ENCODE measurements around the gene ERLEC1. TPM values are rescaled to one million over a fixed set of nuclear protein-coding genes. Genes with fewer than 3 reads are reported as not detected.
A peak's percentile ranks its signal among the peaks of the same experiment; 100 is the strongest.

Gene ERLEC1
- total RNA-seq, 1 donor from 2014 or later, result 20.9 TPM

DNA sequence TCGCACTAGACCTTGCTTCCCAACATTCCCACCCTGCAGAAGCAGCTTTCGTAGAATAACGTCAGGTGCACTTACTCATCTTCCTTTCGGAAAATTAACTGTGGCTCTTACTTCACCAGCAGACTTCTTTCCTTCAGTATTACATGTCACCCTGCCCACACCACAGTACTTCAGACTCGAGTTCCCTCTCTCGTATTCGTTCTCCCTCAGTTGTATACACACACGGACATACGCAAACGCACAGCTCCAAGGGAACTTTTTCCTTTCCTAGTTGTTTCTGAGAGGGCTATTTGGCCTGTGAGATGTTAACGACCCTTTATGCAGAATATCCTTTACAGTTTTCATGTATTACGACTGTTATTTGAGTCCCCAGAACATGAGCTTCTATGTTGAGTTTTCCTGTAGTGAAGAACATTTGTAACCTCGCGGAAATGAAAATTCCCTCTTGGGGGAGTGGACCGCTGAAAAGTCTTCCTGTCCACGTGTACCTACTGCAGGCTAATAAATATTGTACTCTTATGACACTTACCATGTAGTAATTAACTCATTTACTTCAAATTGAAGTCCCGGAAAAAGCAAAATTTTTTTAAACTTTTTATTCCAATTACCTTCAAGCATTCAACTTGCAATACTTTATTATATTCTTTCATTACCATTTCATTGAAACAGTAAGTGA is 908 bp downstream of the ERLEC1 start:
- H3K9me3 Mint-ChIP-seq (ENCODE audit: unreplicated experiment), result peaks cover 3% of the 10 kb centered on the region
- H3K27ac Mint-ChIP-seq (ENCODE audit: unreplicated experiment), result peak overlapping the region; percentile 99
- H3K4me3 Mint-ChIP-seq (ENCODE audit: unreplicated experiment), result peak overlapping the region; percentile 92
- no peak for DNase-seq
- TF ChIP-seq, protein P1, sequence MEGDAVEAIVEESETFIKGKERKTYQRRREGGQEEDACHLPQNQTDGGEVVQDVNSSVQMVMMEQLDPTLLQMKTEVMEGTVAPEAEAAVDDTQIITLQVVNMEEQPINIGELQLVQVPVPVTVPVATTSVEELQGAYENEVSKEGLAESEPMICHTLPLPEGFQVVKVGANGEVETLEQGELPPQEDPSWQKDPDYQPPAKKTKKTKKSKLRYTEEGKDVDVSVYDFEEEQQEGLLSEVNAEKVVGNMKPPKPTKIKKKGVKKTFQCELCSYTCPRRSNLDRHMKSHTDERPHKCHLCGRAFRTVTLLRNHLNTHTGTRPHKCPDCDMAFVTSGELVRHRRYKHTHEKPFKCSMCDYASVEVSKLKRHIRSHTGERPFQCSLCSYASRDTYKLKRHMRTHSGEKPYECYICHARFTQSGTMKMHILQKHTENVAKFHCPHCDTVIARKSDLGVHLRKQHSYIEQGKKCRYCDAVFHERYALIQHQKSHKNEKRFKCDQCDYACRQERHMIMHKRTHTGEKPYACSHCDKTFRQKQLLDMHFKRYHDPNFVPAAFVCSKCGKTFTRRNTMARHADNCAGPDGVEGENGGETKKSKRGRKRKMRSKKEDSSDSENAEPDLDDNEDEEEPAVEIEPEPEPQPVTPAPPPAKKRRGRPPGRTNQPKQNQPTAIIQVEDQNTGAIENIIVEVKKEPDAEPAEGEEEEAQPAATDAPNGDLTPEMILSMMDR (IDR thresholded peaks at IDR 0.05; ENCODE audit: partially characterized antibody, unreplicated experiment), result no peak
- H3K36me3 Mint-ChIP-seq (ENCODE audit: unreplicated experiment), result no peaks in the 10 kb centered on the region
- H3K4me1 Mint-ChIP-seq (ENCODE audit: low read depth, unreplicated experiment), result peaks cover 10% of the 10 kb centered on the region
- H3K27me3 Mint-ChIP-seq (ENCODE audit: unreplicated experiment), result peaks cover 2% of the 10 kb centered on the region

DNA sequence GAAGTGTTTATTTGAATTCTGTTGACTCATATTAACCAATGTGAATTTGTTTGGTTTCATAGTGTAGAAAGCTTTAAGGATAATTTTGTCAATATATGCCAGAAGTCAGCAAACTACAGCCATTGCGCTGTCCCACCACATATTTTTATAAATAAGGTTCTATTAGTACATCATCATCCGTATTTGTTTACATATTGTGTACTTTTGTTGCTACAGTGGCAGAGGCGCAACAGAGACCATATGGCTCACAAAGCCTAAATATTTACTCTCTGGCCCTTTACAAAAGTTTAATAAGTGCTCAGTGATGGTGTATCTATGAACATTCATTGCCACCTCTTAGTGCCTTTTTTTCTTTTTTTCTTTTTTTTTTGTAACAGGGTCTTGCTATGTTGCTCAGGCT is 6.4 kb downstream of the ERLEC1 start:
- Mint-ChIP-seq H3K27ac (ENCODE audit: unreplicated experiment) (no peak overlapping the region), H3K4me3 (ENCODE audit: unreplicated experiment) (no peak overlapping the region), H3K27me3 (ENCODE audit: unreplicated experiment) (no peaks in the 10 kb centered on the region), H3K4me1 (ENCODE audit: low read depth, unreplicated experiment) (no peaks in the 10 kb centered on the region), H3K9me3 (ENCODE audit: unreplicated experiment) (no peaks in the 10 kb centered on the region), H3K36me3 (ENCODE audit: unreplicated experiment) (no peaks in the 10 kb centered on the region)
- TF ChIP-seq, protein P1 (IDR thresholded peaks at IDR 0.05; ENCODE audit: partially characterized antibody, unreplicated experiment), result no peak
- DNase-seq, result no peak

DNA sequence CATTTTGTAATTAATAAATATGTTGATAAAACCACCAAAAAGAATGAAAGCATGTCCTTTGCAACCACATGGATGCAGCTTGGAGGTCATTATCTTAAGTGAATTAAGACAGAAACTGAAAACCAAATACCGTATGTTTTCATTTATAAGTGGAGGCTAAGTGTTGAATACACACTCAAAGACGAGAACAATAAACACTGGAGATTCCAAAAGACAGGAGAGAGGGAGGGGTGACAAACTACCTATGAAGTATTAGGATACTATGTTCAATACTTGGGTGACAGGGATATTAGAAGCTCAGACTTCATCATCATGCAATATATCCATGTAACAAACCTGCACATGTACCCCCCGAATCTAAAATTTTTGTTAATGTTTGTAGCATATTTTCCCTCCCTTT is 7.0 kb downstream of the ERLEC1 start:
- H3K27ac Mint-ChIP-seq (ENCODE audit: unreplicated experiment), result no peak overlapping the region
- no peaks in the 10 kb centered on the region for H3K27me3 Mint-ChIP-seq (ENCODE audit: unreplicated experiment)
- H3K36me3 Mint-ChIP-seq (ENCODE audit: unreplicated experiment), result no peaks in the 10 kb centered on the region
- TF ChIP-seq, protein P1 (IDR thresholded peaks at IDR 0.05; ENCODE audit: partially characterized antibody, unreplicated experiment), result no peak
- H3K4me1 Mint-ChIP-seq (ENCODE audit: low read depth, unreplicated experiment), result no peaks in the 10 kb centered on the region
- no peak for DNase-seq
- no peak overlapping the region for H3K4me3 Mint-ChIP-seq (ENCODE audit: unreplicated experiment)
- H3K9me3 Mint-ChIP-seq (ENCODE audit: unreplicated experiment), result no peaks in the 10 kb centered on the region

DNA sequence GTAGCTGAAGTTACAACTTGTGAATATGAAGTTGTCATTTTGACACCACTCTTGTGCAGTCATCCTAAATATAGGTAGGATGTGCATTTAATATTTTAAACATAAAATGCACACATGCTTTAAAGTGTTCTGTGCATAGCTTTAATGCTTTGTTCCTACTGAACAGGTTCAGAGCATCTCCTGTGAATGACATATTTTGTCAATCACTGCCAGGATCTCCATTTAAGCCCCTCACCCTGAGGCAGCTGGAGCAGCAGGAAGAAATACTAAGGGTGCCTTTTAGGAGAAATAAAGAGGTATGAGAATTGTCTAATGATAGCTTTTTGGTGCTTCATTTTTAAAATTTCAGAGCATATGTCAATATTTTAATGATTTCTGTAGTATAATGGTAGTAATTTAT is 14.7 kb downstream of the ERLEC1 start:
- Mint-ChIP-seq H3K4me3 (ENCODE audit: unreplicated experiment) (no peak overlapping the region), H3K27ac (ENCODE audit: unreplicated experiment) (no peak overlapping the region), H3K9me3 (ENCODE audit: unreplicated experiment) (no peaks in the 10 kb centered on the region), H3K4me1 (ENCODE audit: low read depth, unreplicated experiment) (no peaks in the 10 kb centered on the region), H3K36me3 (ENCODE audit: unreplicated experiment) (no peaks in the 10 kb centered on the region), H3K27me3 (ENCODE audit: unreplicated experiment) (no peaks in the 10 kb centered on the region)
- TF ChIP-seq, protein P1 (IDR thresholded peaks at IDR 0.05; ENCODE audit: partially characterized antibody, unreplicated experiment), result no peak
- no peak for DNase-seq

DNA sequence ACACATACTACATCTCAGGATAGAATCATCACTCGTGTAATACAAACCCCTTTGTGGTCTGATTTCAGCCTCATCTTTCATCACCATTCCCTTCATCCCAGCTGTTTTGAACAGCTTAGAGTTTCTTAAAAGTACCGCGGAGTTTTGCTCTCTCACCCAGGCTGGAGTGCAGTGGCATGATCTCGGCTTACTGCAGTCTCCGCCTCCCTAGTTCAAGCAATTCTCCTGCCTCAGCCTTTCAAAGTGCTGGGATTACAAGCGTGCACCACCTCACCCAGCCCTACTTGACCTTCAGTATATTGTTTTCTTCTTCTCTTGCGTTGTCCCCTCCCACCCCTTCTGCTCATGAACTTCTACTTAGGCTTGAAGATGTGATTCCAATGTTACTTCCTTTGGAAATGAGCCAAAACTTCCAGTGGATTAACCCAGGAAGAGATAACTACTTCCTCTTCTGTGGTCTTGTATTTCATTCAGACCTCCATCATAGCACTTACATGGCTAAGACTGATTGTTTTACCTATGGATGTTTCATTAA is 15.8 kb downstream of the ERLEC1 start:
- H3K36me3 Mint-ChIP-seq (ENCODE audit: unreplicated experiment), result no peaks in the 10 kb centered on the region
- no peak for DNase-seq
- H3K4me3 Mint-ChIP-seq (ENCODE audit: unreplicated experiment), result no peak overlapping the region
- no peaks in the 10 kb centered on the region for H3K9me3 Mint-ChIP-seq (ENCODE audit: unreplicated experiment)
- H3K27ac Mint-ChIP-seq (ENCODE audit: unreplicated experiment), result no peak overlapping the region
- H3K27me3 Mint-ChIP-seq (ENCODE audit: unreplicated experiment), result no peaks in the 10 kb centered on the region
- TF ChIP-seq, protein P1 (IDR thresholded peaks at IDR 0.05; ENCODE audit: partially characterized antibody, unreplicated experiment), result no peak
- no peaks in the 10 kb centered on the region for H3K4me1 Mint-ChIP-seq (ENCODE audit: low read depth, unreplicated experiment)
